Measurements from ENCODE around the gene OBP2B.
"Not testable (repeated sequence)": the region's sequence is repeated elsewhere in the genome, so short reads cannot be mapped to it uniquely, and the experiment has no call there.

OBP2B gene

DNA sequence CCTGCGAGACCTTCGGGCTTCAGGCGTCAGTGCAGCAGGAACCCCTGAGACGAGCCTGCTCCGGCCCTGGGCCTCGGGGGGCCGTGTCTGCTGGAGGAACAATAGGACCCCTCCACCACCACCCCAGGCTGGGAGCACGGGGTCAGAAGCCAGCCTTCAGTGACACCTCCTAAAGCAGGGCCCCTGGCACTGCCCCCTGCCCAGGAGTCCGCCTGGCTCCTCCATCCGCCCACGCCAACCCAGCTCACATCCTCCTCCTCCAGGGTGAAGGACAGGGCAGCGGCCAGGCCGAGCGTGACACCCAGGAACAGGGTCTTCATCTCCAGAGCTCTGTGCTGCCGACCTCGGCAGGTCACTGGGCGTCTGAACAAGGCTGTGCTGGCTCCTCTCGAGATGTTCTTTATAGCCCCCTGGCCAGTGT is at the start of gene OBP2B:
TSS of gene OBP2B (minus strand) at position 371 of the 421 bp plus-strand sequence. CDS start at position 320, 51 bp downstream.
- DNase-seq (ENCODE audit: low read depth); H3K4me3 ChIP-seq (ENCODE audit: low read depth, low read length): not testable (repeated sequence)

- H3K4me3 ChIP-seq (ENCODE audit: low read depth, low read length): no peak overlapping the region
- TF ChIP-seq CTCF (IDR thresholded peaks at IDR 0.05; ENCODE audit: insufficient read depth, low read depth, low read length, missing control alignments): no peak
- no peak for DNase-seq (ENCODE audit: low read depth)
Observed at GRCh38 chr9:133258061-133259015, 49.3 kb upstream of the OBP2B start.

DNA sequence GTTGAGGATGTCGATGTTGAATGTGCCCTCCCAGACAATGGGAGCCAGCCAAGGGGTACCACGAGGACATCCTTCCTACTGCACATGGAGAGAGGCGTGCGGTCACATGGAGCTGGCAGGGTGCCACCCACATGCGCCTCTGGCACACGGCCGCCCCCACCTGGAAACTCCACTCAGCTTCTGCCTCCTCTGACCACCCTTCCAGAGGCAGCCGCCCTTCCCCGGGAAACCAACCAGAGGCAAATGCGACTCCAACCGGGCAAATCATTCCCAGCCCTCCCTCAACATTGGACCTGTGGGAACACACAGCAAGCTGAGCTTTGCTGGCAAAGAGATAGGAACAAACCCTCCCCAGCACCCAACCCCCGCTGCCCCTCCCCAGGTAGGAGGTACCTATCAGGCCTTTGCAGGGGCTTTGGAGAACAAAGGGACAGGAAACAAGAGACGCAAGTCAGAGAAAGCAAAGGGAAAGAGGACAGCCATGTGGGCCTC is 48.5 kb upstream of the OBP2B start:
- no peak for DNase-seq (ENCODE audit: low read depth)
- H3K4me3 ChIP-seq (ENCODE audit: low read depth, low read length): no peak overlapping the region
- TF ChIP-seq CTCF (IDR thresholded peaks at IDR 0.05; ENCODE audit: insufficient read depth, low read depth, low read length, missing control alignments): no peak

GRCh38 chr9:133256686-133257091 is 47.6 kb upstream of the OBP2B start:
- no peak overlapping the region for H3K4me3 ChIP-seq (ENCODE audit: low read depth, low read length)
- no peak for DNase-seq (ENCODE audit: low read depth)
- no peak for TF ChIP-seq CTCF (IDR thresholded peaks at IDR 0.05; ENCODE audit: insufficient read depth, low read depth, low read length, missing control alignments)

- no peak for TF ChIP-seq CTCF (IDR thresholded peaks at IDR 0.05; ENCODE audit: insufficient read depth, low read depth, low read length, missing control alignments)
- DNase-seq (ENCODE audit: low read depth): no peak
- H3K4me3 ChIP-seq (ENCODE audit: low read depth, low read length): no peak overlapping the region
Observed at GRCh38 chr9:133256136-133256461, 47.0 kb upstream of the OBP2B start.

GRCh38 chr9:133255371-133256135 is 46.5 kb upstream of the OBP2B start:
- no peak overlapping the region for H3K4me3 ChIP-seq (ENCODE audit: low read depth, low read length)
- no peak for TF ChIP-seq CTCF (IDR thresholded peaks at IDR 0.05; ENCODE audit: insufficient read depth, low read depth, low read length, missing control alignments)
- no peak for DNase-seq (ENCODE audit: low read depth)

- no peak for TF ChIP-seq CTCF (IDR thresholded peaks at IDR 0.05; ENCODE audit: insufficient read depth, low read depth, low read length, missing control alignments)
Observed at GRCh38 chr9:133254471-133254870, 45.4 kb upstream of the OBP2B start.

More at GRCh38 chr9:133254471-133254870, 45.4 kb upstream of the OBP2B start:
- H3K4me3 ChIP-seq (ENCODE audit: low read depth, low read length): no peak overlapping the region
- no peak for DNase-seq (ENCODE audit: low read depth)
